ENCODE data around the gene MAPT.

GRCh38 chr17:45986056-45986455 is 91.7 kb downstream of the MAPT start:
- TF ChIP-seq CTCF (IDR thresholded peaks at IDR 0.05) (no peak), EZH2 (IDR thresholded peaks at IDR 0.05) (no peak), EZH2phosphoT487 (IDR thresholded peaks at IDR 0.05) (no peak)
